Central memory CD4-positive, alpha-beta T cell (primary cell): Measurements from ENCODE around the gene RTTN.

Experiments used
- DNase-seq: peaks from one replicate; pipeline ENCODE4 v3.0.0; 2022

The RTTN gene

GRCh38 chr18:70072678-70073077, 132.8 kb downstream of the RTTN start:
- no peak for DNase-seq

GRCh38 chr18:70069965-70070364, 135.5 kb downstream of the RTTN start:
- DNase-seq: no peak

DNA sequence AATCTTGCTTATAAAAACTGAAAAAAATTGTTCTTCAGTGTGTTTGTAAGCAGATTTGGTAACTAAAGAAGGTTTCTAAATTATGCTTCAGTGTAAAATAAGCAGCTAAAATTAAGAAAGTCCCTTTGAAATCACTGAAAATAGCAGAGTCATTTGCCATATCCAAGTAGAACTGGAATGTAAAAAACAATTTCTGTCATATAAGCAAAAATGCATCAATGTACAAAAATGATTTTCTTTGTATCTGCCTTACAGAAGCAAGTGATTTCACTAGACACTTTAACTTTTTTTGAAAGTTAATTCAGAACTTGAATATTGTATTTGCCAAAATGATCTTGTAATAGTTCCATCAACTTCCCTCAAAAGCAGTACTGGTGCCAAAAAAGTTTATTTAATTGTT, 136.1 kb downstream of the RTTN start:
- DNase-seq: no peak

DNA sequence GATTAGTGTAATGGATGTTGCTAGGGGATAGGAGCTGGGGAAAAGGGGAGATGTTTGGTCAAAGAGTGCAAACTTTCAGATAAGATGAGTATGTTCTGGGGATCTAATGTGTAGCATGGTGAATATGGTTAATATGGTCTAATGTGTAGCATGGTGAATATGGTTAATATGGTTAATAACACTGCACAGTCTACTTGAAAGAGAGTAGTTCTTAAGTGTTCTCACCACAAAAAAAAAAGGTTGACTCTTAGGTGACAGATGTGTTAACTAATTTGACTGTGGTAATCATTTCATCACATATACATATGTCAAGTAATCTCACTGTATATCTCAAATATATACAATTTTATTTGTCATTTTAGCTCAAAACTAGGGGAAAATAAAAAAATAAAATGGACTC, 136.5 kb downstream of the RTTN start:
- no peak for DNase-seq

- no peak for DNase-seq
These were observed 145.8 kb downstream of the RTTN start for GRCh38 chr18:70059684-70060083.

DNA sequence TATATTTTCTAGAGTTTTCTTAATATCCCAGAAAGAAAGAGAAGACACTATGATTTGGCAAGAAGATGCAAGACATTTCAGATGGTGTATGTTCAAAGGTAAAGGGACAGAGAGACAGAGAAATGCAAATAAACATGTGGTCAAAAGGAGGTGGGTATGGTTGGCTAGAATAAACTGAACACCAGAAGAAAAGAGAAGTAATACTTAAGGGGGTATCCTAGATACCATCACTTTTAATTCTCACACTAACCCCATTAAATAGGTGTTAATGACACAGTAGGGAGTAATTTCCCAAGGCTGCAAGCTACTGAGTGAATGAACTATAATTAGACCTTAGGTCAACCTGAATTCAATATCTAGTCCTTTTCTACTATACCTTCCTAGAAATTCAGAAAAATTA, 146.6 kb downstream of the RTTN start:
- DNase-seq: no peak

DNA sequence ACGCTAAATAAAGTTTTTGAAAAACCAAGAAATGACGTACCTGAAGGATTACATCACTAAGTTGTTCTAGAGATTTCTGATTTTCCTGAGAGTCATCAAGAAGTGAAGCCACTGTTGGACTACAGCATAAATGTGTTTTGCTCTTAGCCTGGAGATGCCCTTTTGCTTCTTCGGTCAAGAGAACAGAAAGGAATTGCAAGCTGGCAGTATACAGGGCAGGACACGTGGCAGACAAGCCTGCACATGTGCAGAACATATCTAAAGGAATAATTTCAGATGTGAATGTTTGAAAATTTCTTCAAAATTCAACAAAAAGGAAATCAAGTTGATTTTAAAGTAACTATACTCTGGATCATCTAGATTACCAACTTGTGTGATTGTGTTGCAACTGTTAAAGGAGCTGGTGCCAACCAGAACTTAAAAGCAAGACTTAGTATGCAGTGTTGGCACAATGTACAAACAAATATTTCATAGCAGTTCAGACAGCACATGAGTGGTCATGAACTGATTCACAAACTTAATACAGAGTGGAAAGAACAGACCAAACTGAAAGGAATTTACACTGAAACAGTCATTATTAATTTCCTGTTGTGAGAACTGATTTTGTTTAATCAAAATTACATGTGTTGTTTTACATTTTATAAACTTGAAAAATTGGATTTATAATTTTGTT, 157.4 kb downstream of the RTTN start:
- no peak for DNase-seq

- DNase-seq: no peak
These were observed 158.7 kb downstream of the RTTN start for GRCh38 chr18:70046796-70047195.

DNA sequence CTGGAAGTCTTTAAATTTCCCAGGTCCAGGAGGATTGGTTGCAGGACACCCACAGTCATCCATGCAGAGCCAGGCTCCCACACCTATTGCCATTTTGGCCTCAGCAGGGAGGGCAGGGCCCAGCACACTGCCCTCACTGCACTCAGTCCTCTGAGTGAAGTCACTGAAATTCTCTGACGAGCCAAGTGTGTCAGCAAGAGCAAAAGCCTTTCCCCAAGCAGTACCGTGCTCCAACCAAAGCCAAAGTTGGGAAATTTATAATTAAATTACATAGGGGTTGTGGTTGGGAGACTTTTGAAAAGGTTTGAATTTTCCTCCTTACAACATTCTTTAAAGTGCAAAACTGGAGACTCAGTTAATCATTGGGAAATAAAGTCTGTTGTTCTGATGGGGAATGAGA, 159.3 kb downstream of the RTTN start:
- no peak for DNase-seq

GRCh38 chr18:70044632-70045031, 160.9 kb downstream of the RTTN start:
- DNase-seq: no peak

DNA sequence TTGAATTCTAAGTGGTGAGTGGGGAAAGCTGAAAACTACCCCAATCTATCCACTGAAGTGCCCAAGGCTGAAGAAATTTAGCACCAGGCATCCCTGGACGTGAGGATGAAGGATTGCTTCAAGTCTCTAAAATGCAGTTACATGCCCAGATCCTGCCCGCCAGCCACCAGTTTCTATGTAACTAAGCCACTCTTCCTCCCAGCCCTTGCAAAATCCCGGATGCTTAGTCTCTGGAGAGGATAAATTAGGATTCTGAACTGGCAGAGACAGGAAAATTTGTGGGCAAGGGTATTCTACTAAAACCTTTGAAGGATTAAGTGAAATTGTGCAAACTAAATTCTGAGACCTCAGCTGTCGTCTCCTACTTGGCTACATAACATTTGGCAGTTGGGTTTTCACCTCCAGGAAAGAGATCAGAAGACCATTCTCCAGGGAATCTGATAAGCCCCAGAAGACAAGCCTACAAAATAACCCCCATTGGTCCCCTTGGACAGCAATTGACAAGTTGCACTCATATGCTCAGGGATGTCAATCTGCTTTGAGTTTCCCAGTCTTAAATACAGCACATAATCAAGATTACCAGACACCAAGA, 163.9 kb downstream of the RTTN start:
- DNase-seq: no peak

DNA sequence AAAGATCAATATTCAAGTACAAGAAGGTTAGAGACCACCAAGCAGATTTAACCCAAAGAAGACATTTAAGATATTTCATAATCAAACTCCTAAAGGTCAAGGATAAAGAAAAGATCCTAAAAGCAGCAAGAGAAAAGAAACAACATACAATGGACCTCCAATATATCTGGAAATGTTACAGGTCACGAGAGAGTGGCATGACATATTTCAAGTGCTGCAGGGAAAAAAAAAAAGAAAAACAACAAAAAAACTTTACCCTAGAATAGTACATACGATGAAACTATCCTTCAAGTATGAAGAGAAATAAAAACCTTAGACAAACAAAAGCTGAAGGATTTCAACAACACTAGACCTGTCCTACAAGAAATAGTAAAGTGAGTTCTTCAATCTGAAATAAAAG, 166.3 kb downstream of the RTTN start:
- no peak for DNase-seq

DNA sequence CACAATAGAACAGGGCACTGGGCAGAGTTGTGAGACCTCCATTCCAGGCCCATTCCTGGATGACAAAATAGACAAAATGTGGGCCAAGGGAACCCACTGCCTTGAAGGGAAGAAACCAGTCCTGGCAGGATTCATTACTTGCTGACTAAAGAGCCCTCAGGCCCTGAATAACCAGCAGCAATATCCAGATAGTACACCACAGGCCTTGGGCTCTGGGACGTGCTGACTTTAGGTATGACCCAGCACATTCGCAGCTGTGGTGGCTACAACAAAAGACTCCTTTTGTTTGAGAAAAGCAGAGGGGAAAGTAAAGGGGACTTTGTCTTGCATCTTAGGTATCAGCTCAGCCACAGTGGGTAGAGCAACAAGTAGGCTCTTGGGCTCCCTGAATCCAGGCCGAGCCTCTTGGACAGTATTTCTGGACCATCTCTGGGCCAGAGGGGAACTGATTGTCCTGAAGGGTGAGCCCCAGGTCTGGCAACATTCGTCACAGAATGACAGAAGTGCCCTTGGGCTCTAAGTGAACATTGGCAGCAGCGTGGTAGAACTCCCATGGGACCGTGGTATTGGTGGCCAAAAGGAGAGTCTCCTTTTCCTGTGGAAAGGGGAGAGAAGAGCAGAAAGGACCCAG, 167.9 kb downstream of the RTTN start:
- no peak for DNase-seq

DNA sequence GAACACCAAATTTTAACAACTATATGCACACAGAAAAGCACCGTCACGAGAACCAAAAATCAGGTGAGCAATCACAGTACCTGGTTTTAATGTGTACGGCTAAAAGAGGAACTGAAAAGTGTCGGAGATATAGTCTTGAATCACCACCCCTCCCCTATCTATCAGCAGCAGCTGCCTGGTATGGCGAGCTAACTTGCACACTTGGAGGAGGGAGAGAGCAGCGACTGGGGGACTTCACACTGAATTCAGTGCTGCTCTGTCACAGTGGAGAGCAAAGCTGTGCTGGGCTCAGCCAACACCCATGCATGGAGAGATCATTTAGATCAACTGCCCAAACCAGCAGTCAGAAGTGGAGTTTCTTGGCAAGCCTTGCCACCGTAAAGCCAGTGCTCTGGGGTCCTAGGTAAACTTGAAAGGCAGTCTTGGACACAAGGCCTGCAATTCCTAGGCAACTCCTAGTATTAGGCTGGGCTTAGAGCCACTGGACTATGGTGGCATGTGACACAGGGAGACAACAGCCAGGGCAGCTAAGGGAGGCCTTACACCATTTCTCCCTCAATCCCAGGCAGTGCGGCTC, 168.6 kb downstream of the RTTN start:
- no peak for DNase-seq

DNA sequence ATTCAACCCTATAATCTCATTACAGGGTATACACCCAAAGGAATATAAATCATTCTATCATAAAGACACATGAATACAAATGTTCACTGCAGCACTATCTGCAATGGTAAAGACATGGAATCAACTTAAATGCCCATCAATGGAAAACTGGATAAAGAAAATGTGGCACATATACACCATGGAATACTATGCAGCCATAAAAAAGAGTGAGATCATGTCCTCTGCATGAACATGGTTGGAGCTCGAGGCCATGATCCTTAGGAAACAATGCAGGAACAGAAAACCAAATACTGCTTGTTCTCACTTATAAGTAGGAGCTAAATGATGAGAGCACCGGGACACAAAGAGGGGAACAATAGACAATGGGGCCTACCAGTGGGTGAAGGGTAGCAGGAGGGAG, 169.3 kb downstream of the RTTN start:
- no peak for DNase-seq

GRCh38 chr18:70031221-70031620, 174.3 kb downstream of the RTTN start:
- no peak for DNase-seq

DNA sequence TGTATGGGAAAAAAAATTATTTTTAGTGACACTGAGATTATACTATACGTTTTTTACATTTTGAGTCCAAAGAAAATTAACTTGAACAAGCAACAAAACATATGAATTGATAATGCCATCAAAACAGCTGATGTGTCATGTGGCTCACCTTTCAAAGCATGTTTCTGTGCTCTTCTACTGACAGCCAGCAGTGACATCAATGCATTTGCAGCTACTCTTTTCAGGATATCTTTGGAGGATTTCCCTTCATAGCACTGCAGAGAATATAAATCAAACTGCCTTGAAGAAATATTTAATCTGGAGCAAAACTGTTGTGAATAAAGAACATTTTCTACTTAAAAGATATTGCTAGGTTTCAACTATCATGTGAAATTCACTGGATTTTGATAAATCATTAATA, 174.8 kb downstream of the RTTN start:
- DNase-seq: no peak

GRCh38 chr18:70029163-70029562, 176.3 kb downstream of the RTTN start:
- DNase-seq: no peak

- DNase-seq: no peak
These were observed 176.8 kb downstream of the RTTN start for GRCh38 chr18:70028734-70029133.

GRCh38 chr18:70028084-70028483, 177.4 kb downstream of the RTTN start:
- DNase-seq: no peak

DNA sequence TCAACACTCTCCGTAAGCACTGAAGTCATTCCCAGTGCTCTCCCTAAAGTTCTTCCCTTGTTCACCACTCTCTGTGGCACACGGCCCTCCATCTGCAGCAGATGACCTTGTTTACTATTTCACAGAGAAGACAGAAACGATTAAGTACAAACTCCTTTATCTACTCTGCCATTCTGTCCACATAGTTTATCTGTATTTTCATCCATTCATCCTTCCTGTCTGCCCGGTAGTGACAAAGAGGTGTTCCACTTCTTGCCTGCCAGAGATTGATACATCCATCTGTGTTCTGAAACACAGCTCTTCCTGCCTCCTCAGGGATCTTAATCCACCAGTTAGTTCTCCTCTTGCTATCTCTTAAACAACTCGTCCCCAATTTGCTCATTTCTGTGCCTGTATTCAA, 179.9 kb downstream of the RTTN start:
- no peak for DNase-seq

DNA sequence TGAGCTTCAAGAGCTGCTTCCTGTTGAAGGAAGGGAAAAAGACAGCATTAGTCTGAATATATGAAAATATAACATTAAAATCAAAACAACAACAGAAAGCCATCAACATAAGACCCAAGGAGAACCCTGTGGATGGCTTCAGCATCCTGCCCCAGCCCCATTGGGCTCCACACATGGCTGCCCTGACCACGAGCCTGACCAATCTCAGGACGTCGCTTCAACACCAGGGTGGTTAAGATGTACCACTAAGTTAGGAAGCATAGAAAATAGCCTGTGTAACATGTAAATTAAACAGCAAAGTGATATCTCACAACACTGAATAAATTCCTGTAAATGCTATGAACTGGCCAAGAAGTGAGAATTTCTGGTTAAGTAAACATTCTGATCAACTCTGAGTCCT, 180.7 kb downstream of the RTTN start:
- no peak for DNase-seq

DNA sequence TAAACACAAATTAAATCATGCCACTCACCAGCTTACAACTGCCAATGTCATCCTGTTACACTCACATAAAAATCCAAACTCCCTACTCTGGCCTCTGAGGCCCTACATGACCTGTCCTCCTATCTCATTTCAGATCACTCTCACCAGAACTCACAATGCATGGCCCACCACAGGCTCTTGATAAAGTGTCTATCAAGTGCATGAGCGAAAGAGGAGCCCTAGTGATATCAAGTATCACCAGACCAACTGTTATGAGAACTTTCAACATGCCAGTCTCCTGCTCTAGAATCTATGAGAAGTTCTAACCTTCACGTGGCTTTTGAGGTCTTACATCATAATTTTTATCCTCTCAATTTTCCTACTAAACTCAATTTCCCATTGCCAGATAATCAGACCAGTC, 181.4 kb downstream of the RTTN start:
- DNase-seq: no peak

DNA sequence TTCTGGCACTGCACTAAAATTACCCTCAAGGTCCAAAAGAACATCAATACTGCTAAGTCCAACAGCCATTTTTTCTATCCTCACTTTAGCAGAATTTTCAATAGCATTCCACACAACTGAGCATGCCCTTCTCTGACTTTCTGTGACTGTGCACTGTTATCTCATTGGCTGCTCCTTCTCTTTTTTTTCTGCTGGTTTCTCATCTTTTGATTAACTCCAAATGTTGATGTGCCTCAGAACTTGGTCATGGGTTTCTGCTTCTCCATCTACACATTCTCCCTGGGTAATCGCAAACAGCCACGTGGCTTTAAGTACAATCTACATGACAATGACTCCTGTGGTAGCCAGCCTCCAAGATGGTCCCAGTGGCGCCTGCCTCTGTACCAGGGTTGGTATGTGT, 182.9 kb downstream of the RTTN start:
- no peak for DNase-seq
